22Rv1 (cell line): Measurements from ENCODE around the gene RARA.
"Not testable (repeated sequence)": the region's sequence is repeated elsewhere in the genome, so short reads cannot be mapped to it uniquely, and the experiment has no call there.

Experiments
- H3K27ac ChIP-seq: fragments of 450-650 bp; 2 replicates; pipeline ENCODE4 v1.5.1; 2017
- ZFX ChIP-seq: fragments of 450-650 bp; IDR thresholded peaks from 2 replicates; pipeline ENCODE4 v1.6.1; 2017; ENCODE audit warnings: antibody characterized with exemption, borderline replicate concordance
- TF ChIP-seq, protein P1 (sequence below): fragments of 450-650 bp; IDR thresholded peaks from 2 replicates; pipeline ENCODE4 v1.5.1; 2017; ENCODE audit warnings: mild to moderate bottlenecking

RARA gene

DNA sequence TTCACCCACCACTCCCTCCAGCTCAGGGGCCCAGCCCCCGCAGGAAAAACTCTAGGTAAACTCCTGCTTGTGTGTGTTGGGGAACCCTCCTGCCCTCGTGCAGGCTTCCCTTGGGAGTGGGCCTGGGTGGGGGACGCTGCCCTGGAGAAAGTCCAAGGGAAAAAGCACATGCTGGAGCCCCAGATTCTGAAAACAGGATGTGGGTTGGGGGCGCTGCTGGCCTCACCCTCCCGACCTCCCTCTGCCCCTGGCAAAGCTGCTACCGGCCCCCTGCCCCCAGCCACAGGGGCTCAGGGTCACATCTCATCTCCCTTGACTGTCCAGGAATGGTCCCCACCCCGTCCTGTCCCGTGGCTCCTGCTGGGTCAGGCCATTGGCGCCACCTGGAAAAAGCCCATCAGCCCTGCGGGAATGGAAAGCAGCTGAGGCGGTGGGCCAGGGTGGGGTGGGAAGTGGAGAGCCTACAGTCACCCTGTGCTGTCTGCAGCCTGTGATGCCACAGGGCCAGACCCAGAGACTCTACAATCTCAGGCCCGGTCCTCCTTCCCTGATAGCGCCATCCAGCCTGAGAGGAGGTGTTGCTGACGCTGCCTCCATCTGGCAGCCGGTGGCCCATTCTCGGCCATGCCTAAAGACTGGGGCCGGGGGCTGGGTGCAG lies 58.0 kb downstream of the RARA start:
- no peak overlapping the region for H3K27ac ChIP-seq
- TF ChIP-seq ZFX = no peak
- TF ChIP-seq, protein P1, sequence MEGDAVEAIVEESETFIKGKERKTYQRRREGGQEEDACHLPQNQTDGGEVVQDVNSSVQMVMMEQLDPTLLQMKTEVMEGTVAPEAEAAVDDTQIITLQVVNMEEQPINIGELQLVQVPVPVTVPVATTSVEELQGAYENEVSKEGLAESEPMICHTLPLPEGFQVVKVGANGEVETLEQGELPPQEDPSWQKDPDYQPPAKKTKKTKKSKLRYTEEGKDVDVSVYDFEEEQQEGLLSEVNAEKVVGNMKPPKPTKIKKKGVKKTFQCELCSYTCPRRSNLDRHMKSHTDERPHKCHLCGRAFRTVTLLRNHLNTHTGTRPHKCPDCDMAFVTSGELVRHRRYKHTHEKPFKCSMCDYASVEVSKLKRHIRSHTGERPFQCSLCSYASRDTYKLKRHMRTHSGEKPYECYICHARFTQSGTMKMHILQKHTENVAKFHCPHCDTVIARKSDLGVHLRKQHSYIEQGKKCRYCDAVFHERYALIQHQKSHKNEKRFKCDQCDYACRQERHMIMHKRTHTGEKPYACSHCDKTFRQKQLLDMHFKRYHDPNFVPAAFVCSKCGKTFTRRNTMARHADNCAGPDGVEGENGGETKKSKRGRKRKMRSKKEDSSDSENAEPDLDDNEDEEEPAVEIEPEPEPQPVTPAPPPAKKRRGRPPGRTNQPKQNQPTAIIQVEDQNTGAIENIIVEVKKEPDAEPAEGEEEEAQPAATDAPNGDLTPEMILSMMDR = no peak

DNA sequence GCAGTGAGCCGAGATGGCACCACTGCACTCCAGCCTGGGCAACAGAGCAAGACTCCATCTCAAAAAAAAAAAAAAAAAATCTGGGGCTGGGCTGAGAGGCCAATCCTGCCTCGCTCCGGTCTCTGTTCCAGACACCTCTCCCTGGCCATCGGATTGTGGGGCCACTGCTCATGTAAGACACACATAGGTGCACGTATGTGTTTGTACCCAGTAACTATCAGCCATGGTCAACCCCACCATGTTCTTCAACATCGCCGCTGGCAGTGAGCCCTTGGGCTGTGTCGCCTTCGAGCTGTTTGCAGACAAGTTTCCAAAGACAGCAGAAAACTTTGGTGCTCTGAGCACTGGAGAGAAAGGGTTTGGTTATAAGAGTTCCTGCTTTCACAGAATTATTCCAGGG lies 58.7 kb downstream of the RARA start:
- not testable (repeated sequence) for H3K27ac ChIP-seq

DNA sequence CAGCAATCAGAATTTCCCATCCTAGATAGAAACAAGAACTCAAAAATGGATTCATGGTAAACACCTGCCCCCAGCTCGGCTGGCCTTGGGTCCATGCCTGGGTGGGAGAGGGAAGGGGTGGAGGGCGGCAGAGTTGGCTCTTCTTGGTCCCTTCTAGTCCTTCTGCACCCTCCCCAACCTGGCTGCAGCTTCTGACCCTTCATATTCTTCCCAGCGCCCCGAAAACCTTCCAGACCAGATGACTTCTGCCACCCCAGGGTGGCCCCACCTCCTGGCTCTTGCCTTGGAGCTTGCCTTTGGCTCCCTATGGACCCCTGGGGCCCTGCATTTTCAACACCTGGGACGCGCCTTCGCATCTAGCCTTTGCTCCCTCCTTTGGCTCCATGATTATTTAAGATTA lies 60.9 kb downstream of the RARA start:
- TF ChIP-seq ZFX = no peak
- TF ChIP-seq, protein P1 = no peak
- no peak overlapping the region for H3K27ac ChIP-seq

DNA sequence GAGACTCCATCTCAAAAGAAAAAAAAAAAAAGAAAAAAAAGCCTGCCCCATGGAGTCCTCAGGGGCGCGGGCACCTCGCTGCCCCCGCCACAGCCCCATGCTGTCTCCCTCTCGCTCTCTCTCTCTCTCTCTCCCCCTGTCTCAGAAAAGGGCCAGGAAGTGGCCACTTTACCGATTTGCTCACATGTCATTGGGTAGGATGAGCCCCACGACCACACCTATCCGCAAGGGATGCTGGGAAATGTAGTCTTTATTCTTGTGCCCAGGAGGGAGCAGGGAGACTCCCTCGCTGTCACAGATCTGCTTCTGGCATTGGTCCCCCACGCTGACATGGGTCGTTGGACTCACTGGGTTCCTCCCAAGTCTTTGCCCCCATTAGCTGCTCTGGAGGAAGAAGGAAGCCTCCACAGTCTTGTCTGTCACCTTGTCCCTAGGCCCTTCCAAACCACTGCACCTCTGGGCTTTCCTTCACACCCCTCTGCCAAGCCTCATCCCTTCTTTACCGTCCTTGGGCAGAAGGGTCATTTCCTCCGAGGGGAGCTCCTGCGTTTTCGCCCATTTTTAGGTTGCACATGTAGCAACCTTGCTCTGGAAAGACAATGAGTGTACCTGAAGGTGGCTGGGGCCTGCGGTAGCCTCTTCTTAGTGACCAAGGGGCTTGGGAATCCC lies 62.4 kb downstream of the RARA start:
- no peak overlapping the region for H3K27ac ChIP-seq
- TF ChIP-seq, protein P1 = no peak
- TF ChIP-seq ZFX = no peak

DNA sequence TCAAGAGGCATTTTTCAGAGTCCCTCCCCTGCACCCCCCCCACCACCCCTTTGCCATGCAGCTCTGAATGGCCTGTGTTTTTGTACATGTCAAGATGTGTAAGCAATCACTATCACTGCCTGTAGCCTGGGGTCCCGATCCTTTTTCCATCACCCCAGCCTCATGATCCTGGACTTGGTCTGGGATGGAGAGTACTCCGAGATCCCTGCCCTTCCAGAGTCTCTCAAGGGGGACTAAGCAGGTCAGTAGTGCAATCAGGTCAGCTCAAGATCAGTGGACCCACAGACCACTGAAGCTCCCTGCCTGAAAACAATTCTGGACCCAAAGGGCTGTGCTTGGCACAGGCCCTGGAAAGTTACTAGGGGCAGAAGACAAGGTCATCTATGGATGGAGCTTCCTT lies 63.1 kb downstream of the RARA start:
- TF ChIP-seq, protein P1 = no peak
- TF ChIP-seq ZFX = no peak
- no peak overlapping the region for H3K27ac ChIP-seq

DNA sequence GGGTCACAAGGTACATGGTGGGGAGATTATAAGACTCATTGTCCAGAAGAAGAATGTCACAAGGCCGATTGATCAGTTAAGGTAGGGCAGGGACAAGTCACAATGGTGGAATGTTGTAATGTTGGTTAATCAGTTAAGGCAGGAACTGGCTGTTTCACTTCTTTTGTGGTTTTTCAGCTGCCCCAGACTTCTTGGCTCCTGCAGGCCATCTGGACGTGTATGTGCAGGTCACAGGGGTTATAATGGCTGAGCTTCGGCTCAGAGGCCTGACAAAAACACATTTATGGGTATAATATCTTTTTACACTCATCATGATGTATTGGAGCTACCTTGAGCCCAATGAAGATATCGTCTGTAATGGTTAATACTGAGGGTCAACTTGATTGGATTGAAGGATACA lies 63.7 kb downstream of the RARA start:
- H3K27ac ChIP-seq = not testable (repeated sequence)

DNA sequence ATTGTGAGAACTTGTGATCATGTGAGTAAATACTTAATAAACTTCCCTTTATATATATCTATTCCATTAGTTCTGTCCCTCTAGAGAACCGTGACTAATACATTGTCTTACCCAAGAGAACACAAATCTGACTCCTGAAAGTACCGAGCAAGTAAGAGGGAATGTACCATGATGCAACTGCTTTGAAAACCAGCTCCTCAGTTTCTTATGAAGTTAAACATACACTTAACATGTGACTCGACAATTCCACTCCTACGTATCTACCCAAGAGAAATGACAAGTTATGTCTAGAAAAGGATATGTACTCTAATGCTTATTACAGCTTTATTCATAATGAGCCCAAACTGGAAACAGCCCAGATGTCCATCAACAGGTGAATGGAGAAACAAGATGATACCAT lies 64.3 kb downstream of the RARA start:
- TF ChIP-seq, protein P1 = no peak
- no peak for TF ChIP-seq ZFX
- H3K27ac ChIP-seq = no peak overlapping the region

DNA sequence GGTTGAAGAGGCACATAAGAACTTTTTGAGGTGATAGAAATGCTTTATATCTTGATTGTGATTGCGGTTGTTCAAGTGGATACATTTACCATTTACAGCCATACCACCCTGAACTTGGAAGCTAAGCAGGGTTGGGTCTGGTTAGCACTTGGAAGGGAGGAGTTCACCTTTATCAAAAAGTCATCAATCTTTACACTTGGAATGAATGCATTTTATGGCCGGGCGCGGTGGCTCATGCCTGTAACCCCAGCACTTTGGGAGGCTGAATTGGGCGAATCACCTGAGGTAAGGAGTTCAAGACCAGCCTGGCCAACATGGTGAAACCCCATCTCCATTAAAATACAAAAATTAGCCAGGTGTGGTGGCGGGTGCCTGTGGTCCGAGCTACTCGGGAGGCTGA lies 65.0 kb downstream of the RARA start:
- H3K27ac ChIP-seq = no peak overlapping the region

More for the DNA sequence above, 65.0 kb downstream of the RARA start:
- no peak for TF ChIP-seq ZFX
- TF ChIP-seq, protein P1 = no peak
